AML-193 (cell line): ENCODE measurements around the gene KATNB1.

Experiments
- DNase-seq, 2 experiments: peaks; one replicate each; lab custom pipeline; 2025; lab: John Stamatoyannopoulos, UW

KATNB1 gene

DNA sequence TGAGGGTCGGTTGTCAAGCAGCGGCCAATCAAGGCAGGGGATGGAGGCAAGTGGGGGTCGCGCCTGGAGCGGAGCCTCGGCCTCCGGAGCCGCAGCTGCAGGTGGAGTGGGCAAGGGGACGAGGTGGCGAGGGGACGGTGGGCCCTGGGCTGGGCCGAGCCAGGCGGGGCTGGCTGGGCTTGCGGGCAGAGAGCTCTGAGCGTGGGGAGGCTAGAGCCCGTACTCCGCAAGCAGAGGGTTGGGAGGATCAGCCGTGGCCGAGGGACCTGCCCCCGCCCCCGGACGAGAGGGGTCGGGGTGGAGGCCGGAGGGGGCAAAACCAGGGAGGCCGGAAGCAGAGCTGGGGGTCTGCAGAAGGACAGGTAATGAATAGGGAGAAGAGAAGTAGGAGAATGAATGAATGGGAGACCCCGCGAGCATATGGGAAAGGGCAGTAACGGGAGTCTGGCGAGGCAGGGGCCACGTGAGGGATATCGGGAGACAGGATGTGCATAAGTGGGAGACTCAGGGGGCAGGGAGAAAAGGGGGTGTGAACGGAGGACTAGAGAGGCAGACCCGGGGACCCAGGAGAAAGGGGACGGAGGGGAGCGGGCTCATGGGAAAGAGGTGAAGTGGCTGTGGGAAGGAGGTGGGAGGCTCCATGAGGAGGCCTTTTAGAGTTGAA is at the start of gene KATNB1:
Gene KATNB1 (plus strand): TSS at position 16 of the 664 bp plus-strand sequence. CDS start 1,474 bp downstream, outside the sequence.
- no peak for DNase-seq

GRCh38 chr16:57686577-57686976 is 49.0 kb upstream of the KATNB1 start:
- DNase-seq = no peak

- peak; percentile 11 to 28 for DNase-seq
Observed at GRCh38 chr16:57687363-57687929, 48.1 kb upstream of the KATNB1 start.

DNA sequence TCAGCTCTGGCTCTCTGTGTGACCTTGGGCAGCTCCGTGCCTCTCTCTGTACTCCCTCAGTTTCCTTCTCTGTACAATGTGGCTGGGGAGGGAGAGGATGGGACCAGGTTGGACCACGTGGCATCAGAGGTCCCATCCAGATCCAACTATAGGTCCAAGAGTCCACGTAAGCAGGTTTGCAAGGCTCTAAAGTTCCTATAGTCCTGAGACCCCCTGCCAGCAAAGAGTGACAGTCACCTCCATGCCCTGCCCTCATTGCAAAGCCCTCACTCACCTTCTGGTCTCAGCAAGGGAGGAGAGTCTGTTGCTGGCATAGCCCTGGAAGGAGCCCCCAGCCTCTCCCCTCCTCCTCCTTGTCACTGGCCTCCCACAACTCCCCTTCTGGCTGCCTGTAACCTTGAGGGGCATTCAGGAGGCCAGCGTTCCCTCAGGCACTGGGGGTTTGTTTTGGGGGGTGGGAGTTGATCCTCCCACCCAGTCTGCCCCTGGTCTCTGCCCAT is 47.0 kb upstream of the KATNB1 start:
- DNase-seq = no peak

- DNase-seq = peak in 1 of 2 experiments; percentile 58
Observed at GRCh38 chr16:57688987-57689761, 46.4 kb upstream of the KATNB1 start.

DNA sequence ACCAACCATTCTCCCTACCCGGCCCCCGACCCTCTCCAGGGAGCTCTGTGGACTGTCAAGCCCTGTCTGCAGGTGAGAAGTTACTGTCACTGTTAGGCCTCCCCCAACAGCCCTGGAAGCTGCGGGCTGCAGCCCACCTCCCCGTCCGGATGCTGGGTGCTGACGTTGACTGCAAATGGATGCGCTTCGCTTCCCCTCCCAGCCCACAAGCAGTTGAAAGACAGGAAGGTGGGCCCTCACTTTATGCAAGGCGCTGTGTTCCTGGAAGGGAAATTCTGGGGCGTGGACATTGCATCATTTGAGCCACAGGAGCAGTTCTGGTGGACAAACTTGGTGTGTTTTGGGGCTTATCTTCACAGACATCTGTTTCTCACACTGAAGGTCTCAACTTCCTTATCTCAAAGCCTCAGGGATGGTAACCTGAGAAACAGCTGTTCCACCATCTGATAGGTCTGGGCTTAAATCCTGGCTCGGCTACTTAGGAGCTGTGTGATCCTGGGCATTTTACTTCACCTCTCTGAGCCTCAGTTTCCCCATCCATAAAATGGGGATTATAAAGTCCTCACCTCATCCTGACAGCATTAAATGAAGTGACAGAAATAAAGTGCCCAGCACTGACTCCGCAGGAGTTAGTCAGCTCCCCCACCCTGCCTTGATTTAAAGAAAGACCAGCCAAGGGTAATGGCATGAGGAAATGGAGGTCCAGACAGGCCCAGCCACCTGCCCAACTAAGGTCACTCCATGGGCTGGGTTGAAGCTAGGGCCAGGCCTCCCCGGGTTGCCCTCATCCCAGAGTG is 45.6 kb upstream of the KATNB1 start:
- DNase-seq = peak; percentile 92 to 95

DNA sequence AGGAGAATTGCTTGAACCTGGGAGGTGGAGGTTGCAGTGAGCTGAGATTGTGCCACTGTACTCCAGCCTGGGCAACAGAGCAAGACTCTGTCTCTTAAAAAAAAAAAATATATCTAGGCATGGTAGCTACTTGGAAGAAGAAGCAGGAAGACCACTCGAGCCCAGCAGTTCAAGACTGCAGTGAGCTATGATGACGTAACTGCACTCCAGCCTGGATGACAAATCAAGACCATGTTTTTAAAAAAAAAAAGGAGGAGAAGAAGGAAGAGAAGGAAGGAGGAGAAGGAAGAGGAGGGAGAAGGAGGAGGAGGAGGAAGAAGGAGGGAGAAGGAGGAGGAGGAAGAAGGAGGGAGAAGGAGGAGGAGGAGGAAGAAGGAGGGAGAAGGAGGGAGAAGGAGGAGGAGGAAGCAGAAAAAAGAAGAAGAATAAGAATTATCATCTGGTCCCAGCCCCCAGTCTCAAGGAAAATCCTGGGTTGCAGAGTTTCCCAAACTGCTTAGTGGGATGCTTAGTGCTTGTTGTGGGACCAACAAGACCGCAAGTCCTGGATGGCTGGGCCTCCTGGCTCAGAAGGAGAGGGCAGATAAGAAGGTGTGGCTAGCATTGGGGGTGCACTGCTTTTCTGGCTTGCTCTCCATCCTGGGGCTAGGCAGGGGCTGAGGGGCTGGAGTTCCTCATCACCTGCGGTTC is 44.6 kb upstream of the KATNB1 start:
- no peak for DNase-seq

DNA sequence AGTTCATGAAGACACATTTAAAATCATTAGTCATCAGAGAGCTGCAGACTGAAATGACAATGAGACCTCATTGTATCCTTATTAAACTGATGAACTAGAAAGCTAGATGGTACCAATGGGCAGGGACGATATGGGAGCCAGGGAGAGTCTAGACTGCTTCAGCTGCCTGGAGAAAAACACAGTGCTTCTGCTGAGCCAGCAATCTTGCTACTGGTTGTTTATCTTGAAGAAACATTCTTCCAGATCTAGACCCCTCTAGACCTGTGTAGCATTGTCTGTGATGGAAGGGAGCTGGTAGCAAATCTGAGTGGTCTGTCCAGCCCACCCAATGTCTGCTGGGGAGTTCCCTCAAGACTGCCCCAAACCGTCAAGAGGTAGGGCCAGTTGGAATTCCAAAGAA is 42.9 kb upstream of the KATNB1 start:
- no peak for DNase-seq

DNA sequence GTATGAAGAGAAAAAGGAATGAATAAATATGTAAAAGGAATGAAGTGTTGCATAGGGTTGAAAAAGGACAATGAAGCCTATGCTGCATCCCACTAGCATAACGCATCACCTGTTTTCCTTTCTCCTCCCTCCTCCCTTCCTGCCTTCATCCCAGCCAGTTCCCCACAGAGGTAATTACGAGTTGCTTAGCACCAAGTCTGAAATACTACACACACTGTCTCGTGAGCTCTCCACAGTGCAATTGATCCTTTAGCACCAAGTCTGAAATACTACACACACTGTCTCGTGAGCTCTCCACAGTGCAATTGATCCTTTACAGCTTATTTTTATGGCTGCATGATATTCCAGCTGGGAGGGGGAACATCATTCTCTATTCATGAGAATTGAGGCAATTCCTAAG is 42.0 kb upstream of the KATNB1 start:
- no peak for DNase-seq

DNA sequence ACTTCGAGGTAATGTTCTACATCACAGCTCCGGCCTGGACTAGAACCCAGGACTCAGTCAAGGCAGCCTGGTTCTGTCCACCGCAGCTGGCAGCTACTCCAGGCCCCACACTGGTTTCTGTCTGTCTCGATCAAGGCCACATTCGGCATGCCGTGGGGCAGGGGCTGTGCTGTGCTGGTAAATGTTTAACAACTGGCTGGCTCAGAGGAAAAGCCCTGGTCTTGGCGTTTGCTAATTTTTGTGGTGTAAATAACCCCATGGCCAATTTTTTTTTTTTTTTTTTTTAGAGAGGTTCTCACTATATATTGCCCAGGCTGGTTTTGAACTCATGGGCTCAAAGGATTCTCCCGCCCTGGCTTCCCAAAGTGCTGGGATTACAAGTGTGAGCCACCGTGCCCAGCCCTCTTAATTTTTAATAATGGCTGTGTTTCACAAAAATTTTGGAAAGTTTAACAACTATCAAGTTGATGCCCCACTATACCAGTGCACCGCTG is 41.3 kb upstream of the KATNB1 start:
- no peak for DNase-seq

DNA sequence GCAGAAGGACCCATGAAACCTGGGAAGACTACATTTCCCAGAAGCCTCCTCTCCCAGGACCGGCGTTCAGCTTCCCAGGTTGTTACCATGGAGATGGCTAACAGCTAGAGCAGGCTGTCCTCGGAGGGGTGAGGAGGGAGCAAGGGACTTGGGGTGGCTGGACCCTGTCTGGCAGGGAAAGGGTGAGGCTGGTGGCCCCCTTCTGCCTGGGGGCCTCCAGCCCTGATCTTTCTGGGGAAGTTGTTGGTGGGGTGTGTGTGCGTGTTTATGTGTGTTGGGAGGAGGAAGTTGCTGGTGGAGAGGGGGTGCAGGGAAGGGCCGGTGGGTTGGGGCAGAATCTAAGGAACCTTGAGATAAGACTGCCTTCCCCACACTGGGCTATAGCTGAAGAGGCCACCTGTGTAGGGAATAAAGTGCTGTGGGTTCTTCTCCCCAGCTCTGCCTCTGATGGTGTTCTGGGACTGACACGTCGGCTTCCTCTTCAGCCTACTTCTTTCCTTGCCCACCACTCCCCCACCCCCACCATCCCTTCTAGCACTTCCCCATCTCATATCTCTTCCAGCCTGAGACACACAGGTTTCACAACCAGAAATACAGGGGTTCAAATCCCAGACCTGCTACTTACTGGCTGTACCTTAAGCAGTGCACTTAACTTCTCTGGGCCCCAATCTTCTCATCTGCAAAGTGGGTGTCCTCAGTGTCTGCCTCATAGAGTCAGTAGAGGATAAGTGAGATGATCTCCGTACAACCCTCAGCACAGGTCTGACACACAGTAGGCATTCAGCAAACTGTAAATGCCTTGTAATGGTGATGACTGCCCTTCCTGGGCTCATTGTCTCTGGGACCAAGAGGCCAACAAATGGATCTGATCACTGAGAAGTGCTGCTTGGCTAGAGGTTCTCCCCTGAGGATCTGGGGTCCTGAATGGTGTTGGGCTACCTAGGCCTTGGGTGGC is 40.6 kb upstream of the KATNB1 start, which contains the start of gene DRC7:
Gene DRC7 (plus strand): TSS at position 82 of the 955 bp plus-strand sequence. CDS start 3,144 bp downstream, outside the sequence.
- DNase-seq = peak; percentile 80 to 84

- no peak for DNase-seq
Observed at GRCh38 chr16:57695680-57696069, 39.9 kb upstream of the KATNB1 start.

GRCh38 chr16:57696240-57696639 is 39.3 kb upstream of the KATNB1 start:
- no peak for DNase-seq

GRCh38 chr16:57697896-57698537 is 37.6 kb upstream of the KATNB1 start:
- no peak for DNase-seq

DNA sequence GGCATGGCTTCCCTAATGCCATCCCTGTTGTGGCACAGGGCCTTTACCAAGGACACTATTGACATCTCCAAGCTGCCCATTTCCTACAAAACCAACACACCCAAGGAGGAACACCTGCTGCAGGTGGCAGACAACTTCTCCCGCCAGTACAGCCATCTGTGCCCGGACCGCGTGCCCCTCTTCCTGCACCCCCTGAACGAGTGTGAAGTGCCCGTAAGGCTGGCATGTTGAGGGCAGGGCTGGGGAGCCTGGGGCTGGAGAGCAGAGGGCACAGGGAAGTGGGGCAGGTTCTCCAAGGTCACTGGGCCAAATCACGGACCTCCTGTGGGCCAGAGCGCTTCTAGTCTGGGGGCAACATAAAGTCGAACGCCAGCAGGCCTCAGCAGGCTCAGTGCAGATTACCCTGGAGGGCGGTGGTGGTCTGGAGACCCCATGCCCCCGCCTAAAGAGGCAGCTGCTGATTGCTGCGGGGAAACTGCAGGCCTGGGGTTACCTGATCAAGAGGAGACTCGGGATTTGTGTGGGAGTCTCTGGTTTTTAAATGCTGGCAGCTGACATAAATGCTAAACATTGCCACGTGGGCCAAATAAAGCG is 36.7 kb upstream of the KATNB1 start:
- DNase-seq = no peak

DNA sequence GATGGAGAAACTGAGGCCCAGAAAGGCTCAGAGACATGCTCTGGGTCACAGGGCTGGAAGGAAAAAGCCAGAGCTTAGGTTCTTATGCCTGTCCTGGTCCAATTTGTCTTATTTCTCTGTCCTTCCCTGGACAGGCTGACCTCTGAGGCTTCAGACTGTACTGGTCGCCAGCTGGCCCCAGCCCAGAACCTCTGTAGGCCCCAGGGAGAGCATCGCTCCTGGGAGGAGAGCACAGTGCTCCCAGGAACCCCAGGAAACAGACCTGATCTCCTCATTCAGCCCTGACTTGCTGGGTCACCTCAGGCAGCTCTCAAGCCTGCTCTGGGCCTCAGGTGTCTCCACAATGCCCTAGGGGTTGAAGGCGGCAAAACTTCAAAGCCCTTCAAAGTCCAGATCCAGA is 36.1 kb upstream of the KATNB1 start:
- DNase-seq = no peak

DNA sequence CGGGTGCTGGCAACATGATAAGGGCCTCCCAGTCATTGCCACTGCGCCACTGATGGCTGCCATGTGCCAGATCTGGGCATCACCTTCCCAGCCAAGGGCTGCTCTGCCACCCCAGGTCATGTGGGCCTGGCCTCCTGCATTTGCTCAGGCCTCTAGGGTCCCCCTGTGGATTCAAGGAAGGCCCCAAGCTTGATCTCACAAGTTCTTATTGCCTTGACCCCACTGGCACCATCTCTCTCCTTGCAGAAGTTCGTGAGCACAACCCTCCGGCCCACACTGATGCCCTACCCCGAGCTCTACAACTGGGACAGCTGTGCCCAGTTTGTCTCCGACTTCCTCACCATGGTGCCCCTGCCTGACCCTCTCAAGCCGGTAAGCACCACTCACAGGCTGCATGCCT is 35.7 kb upstream of the KATNB1 start:
- no peak for DNase-seq

- no peak for DNase-seq
Observed at GRCh38 chr16:57700781-57701551, 34.6 kb upstream of the KATNB1 start.
